Left lung (tissue), 10 donors: ENCODE results near the gene FRYL. TPM values are rescaled to one million over a fixed set of nuclear protein-coding genes. Genes with fewer than 3 reads are reported as not detected.
"Not testable (repeated sequence)": the region's sequence is repeated elsewhere in the genome, so short reads cannot be mapped to it uniquely, and the experiment has no call there.

Experiments
- ATAC-seq: fragments of 200-7000 bp; cut with Tn5 transposase; one replicate; pipeline ENCODE4 v1.9.1; 2020; ENCODE audit warnings: moderate library complexity
- DNase-seq, 4 donors: peaks; one replicate each; pipeline ENCODE4 v3.0.0-alpha.2; 2013 to 2020
- H3K27ac ChIP-seq, 2 donors: fragments of 200-600 bp; sonication (generic) in 1 of 2; one replicate each; pipeline versions ENCODE4 v1.5.0 to v1.8.0; 2020 to 2021
- H3K27me3 ChIP-seq, 2 donors: fragments of 200-600 bp; sonication (generic) in 1 of 2; one replicate each; pipeline versions ENCODE4 v1.5.0 to v1.8.0; 2020 to 2021
- H3K36me3 ChIP-seq, 2 donors: fragments of 200-600 bp; sonication (generic) in 1 of 2; one replicate each; pipeline versions ENCODE4 v1.5.0 to v1.8.0; 2020 to 2021
- H3K4me1 ChIP-seq, 2 donors: fragments of 200-600 bp; one replicate each; pipeline ENCODE4 v1.8.0; 2021
- H3K4me3 ChIP-seq, 2 donors: fragments of 200-600 bp; sonication (generic) in 1 of 2; one replicate each; pipeline versions ENCODE4 v1.5.0 to v1.8.0; 2020 to 2021; ENCODE audit warnings: mild to moderate bottlenecking in 1 of 2
- H3K9me3 ChIP-seq, 2 donors: fragments of 200-600 bp; sonication (generic) in 1 of 2; one replicate each; pipeline versions ENCODE4 v1.5.0 to v1.8.0; 2020 to 2021
- CTCF ChIP-seq, 2 donors: fragments of 200-600 bp; sonication (generic) in 1 of 2; IDR thresholded peaks; one replicate each; pipeline versions ENCODE4 v1.5.0 to v1.8.0; 2021; ENCODE audit warnings: antibody characterized with exemption in 2 of 2
- intact Hi-C, 2 donors: fragments of 100-400 bp; cut with DNase I; formaldehyde crosslinking; loops; one replicate each; pipeline versions ENCODE4 v1.11.2 to v1.14.2; 2022
- polyA plus RNA-seq, 6 donors: library from polyadenylated mRNA; unstranded; fragments of 120-200 nt; gene quantifications; one replicate each; pipeline ENCODE4 v1.2.1, GENCODE V29; 2013; ENCODE audit not compliant: insufficient read length in 6 of 6
- total RNA-seq, 2 donors: library from RNA; stranded (reverse); fragmentation: NEBNext Ultra II Directional; extraction: Animal tissue kit (Norgen Biotek cat#: 25700); gene quantifications; one replicate each; pipeline ENCODE4 v1.2.1, GENCODE V29; 2021
- donor health status: DM: no; HTN: yes; CAD: no.
- donor health status: DM: no; HTN: no; CAD: no.

The FRYL gene
- total and polyA plus RNA-seq, 8 donors: 41.9 to 72.7 (median 50.3) TPM

DNA sequence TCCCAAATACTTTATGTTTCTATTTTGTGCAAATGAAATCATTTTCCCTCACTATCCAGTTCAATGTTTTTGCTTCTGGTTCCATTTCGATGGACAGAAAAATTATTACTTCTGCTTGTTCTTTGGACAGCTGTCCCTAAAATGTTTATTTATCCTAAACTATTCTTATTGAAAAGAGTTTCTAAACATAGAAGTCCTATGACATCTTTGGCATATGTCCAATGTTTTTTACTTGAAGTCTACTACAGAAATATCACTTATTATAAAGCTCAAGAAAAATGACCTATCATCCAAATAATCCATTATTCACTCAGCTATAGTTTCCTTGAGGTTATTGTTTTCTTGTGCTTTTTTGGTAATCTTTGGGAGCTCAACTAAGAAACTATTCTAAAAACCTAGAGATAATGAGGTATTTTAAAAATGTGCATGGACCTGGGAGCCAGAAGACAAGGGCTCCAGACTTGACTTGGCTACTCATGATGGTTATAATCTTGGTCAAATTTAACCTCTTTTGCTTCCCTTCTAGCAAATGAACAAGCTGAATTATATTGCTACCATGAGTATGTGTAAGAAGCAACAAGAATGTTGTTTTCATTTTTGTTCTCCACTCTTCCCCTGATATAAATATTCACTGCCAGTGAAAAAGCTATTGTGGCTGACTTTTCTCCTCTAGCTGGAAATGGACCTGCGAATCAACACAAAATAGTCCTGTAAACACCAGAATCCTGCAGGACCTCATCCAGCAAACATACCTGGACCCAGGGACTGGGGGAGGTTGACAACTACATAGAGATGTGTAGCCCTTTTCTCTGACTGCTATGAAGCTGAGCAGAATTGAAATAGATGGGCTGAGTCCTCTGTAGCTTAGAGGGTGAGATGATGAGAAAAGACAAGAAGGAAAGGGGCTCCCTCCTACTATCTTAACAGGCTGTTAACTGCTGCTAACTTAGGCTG lies 137.4 kb downstream of the FRYL start:
- ATAC-seq (no peak), DNase-seq (no peak)
- intact Hi-C loops: no loop called here
- no peak for TF ChIP-seq CTCF (IDR thresholded peaks at IDR 0.05)
- H3K27ac ChIP-seq: no peak overlapping the region
- no peak overlapping the region for H3K4me3 ChIP-seq
- peaks cover 0 to 16% of the 10 kb centered on the region in 2 donors for H3K4me1 ChIP-seq
- H3K9me3 ChIP-seq: no peaks in the 10 kb centered on the region
- H3K27me3 ChIP-seq: no peaks in the 10 kb centered on the region
- no peaks in the 10 kb centered on the region for H3K36me3 ChIP-seq

- intact Hi-C loops: no loop called here
- H3K27ac ChIP-seq: no peak overlapping the region
- H3K4me1 ChIP-seq: peaks cover 0 to 19% of the 10 kb centered on the region in 2 donors
- H3K9me3 ChIP-seq: no peaks in the 10 kb centered on the region
- H3K4me3 ChIP-seq: no peak overlapping the region
- H3K36me3 ChIP-seq: no peaks in the 10 kb centered on the region
- DNase-seq: no peak
- no peak for TF ChIP-seq CTCF (IDR thresholded peaks at IDR 0.05)
- no peak for ATAC-seq
- no peaks in the 10 kb centered on the region for H3K27me3 ChIP-seq
These were observed 138.7 kb downstream of the FRYL start for GRCh38 chr4:48641401-48641800.

- TF ChIP-seq CTCF (IDR thresholded peaks at IDR 0.05): no peak
- Histone ChIP-seq H3K36me3 (no peaks in the 10 kb centered on the region), H3K27me3 (no peaks in the 10 kb centered on the region), H3K4me3 (no peak overlapping the region), H3K4me1 (peaks cover 0 to 25% of the 10 kb centered on the region in 2 donors), H3K9me3 (no peaks in the 10 kb centered on the region), H3K27ac (no peak overlapping the region)
- ATAC-seq: no peak
- intact Hi-C loops: no loop called here
- no peak for DNase-seq
These were observed 139.4 kb downstream of the FRYL start for GRCh38 chr4:48640699-48641098.

DNA sequence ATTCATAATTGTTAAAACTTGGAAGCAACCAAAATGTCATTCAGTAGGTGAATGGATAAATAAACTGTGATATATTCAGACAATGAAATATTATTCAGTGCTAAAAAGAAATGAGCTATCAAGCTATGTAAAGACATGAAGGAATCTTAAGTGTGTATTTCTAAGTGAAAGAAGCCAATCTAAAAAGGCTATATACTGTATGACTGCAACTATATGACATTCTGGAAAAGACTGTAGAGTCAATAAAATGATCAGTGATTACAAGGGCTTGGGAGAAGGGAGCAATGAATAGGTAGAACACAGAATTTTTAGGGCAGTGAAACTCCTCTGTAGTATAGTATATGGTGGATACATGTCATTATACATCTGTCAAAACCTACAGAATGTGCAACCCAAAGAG lies 139.9 kb downstream of the FRYL start:
- peaks cover 0 to 30% of the 10 kb centered on the region in 2 donors for H3K4me1 ChIP-seq
- no peaks in the 10 kb centered on the region for H3K36me3 ChIP-seq
- H3K4me3 ChIP-seq: no peak overlapping the region
- intact Hi-C loops: no loop called here
- DNase-seq (no peak), ATAC-seq (no peak)
- no peak overlapping the region for H3K27ac ChIP-seq
- no peaks in the 10 kb centered on the region for H3K27me3 ChIP-seq
- no peak for TF ChIP-seq CTCF (IDR thresholded peaks at IDR 0.05)
- H3K9me3 ChIP-seq: no peaks in the 10 kb centered on the region

DNA sequence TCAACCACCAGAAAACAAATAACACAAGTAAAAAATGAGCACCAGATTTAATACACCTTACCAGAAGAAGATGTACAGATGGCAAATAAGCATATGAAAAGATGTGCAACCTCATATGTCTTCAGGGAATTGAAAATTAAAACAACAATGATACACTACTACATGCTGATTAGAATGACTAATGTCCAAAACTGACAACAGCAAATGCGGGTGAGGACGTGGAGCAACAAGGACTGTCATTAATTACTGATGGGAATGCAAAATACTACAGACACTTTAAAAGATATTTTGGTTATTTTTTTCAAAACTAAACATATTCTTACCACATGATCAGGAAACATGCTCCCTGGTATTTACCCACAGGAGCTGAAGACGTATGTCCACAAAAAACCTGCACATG lies 140.3 kb downstream of the FRYL start:
- intact Hi-C loops: no loop called here
- no peaks in the 10 kb centered on the region for H3K9me3 ChIP-seq
- no peak for ATAC-seq
- H3K4me3 ChIP-seq: no peak overlapping the region
- no peaks in the 10 kb centered on the region for H3K36me3 ChIP-seq
- H3K27me3 ChIP-seq: no peaks in the 10 kb centered on the region
- no peak for TF ChIP-seq CTCF (IDR thresholded peaks at IDR 0.05)
- no peak for DNase-seq
- H3K27ac ChIP-seq: no peak overlapping the region
- peaks cover 0 to 34% of the 10 kb centered on the region in 2 donors for H3K4me1 ChIP-seq

DNA sequence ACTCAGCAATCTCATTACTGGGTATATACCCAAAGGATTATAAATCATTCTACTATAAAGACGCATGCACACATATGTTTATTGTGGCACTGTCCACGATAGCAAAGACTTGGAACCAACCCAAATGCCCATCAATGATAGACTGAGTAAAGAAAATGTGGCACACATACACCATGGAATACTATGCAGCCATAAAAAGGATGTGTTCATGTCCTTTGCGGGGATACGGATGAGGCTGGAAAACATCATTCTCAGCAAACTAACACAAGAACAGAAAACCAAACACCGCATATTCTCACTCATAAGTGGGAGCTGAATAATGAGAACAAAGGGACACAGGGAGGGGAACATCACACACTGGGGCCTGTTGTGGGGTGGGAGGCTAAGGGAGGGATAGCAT lies 141.5 kb downstream of the FRYL start:
- DNase-seq, H3K36me3 ChIP-seq, H3K27me3 ChIP-seq, H3K4me3 ChIP-seq, intact Hi-C loops, H3K27ac ChIP-seq, H3K9me3 ChIP-seq, ATAC-seq: not testable (repeated sequence)
- H3K4me1 ChIP-seq: peaks cover 0 to 38% of the 10 kb centered on the region in 2 donors
